ENCODE results near the gene SLFN5. TPM values are rescaled to one million over a fixed set of nuclear protein-coding genes. Genes with fewer than 3 reads are reported as not detected.

Gene SLFN5
- polyA plus RNA-seq, 1 of the 3 experiments (the other 2 are of a cell fraction), result 1.4 TPM

DNA sequence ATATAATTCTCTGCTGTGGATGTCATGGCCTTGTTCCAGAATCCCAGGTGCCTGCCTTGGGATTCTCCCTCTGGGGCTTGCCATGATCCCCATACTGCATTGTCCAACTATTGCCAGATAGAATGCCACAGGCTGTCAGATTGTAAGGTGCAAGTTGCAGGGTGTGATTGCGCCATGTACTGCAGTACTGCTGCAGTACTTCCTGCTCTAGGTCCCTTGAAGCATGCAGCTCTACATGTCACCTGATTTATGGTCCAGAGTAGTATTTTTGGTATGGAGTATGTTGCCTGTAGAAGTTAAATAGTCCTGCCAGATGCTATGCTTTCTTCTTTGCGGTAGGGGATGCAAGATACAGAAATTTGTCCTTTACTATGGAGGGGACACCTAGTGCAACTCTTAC lies 7.0 kb upstream of the SLFN5 start:
- 16% methylated on average over 2 of the region's 2 CpGs for WGBS (ENCODE audit: low lambda C conversion rate)
- Histone ChIP-seq H3K4me1 (ENCODE audit: control insufficient read depth in 1 of 2, insufficient read depth in 2 of 2, low read depth in 1 of 2, low read length in 1 of 2) (no peaks in the 10 kb centered on the region), H3K4me2 (no peak overlapping the region), H3K36me3 (replicated peaks in 1 of 2; ENCODE audit: control insufficient read depth in 1 of 2, insufficient read depth in 2 of 2, low read length in 1 of 2) (no peaks in the 10 kb centered on the region), H3K79me2 (ENCODE audit: insufficient read depth) (no peaks in the 10 kb centered on the region), H3K4me3 (ENCODE audit: low read depth in 2 of 2, low read length in 1 of 2) (no peak overlapping the region), H3K9me3 (no peaks in the 10 kb centered on the region), H4K20me1 (ENCODE audit: insufficient read depth) (no peaks in the 10 kb centered on the region), H2AFZ (ENCODE audit: low read depth) (no peak overlapping the region), H3K9me2 (no peaks in the 10 kb centered on the region), H3K27me3 (ENCODE audit: insufficient read depth) (peaks cover 32% of the 10 kb centered on the region; the same call in 1 of the 2 replicates), H3K9ac (no peak overlapping the region), H3K27ac (ENCODE audit: low read depth in 2 of 2, low read length in 1 of 2) (no peak overlapping the region), H3F3A (replicated peaks; ENCODE audit: insufficient read depth) (no peaks in the 10 kb centered on the region)
- ChIA-PET POLR2A (no interaction called here), CTCF (no interaction called here)
- DNase-seq, result no peak
- TF ChIP-seq JUND (IDR thresholded peaks at IDR 0.05), result no peak
- no peak for TF ChIP-seq RXRA (IDR thresholded peaks at IDR 0.05; ENCODE audit: borderline replicate concordance, low read depth)
- TF ChIP-seq, protein P1, sequence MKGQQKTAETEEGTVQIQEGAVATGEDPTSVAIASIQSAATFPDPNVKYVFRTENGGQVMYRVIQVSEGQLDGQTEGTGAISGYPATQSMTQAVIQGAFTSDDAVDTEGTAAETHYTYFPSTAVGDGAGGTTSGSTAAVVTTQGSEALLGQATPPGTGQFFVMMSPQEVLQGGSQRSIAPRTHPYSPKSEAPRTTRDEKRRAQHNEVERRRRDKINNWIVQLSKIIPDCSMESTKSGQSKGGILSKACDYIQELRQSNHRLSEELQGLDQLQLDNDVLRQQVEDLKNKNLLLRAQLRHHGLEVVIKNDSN (IDR thresholded peaks at IDR 0.05; ENCODE audit: borderline replicate concordance, low read depth), result no peak
- TF ChIP-seq SMC3 (IDR thresholded peaks at IDR 0.05; ENCODE audit: low read depth, low read length), result no peak
- TF ChIP-seq CHD2 (IDR thresholded peaks at IDR 0.05; ENCODE audit: low read length, partially characterized antibody), result no peak
- no peak for TF ChIP-seq TCF12 (IDR thresholded peaks at IDR 0.05)
- no peak for TF ChIP-seq ELF1 (IDR thresholded peaks at IDR 0.05)
- no peak for TF ChIP-seq CTCF (IDR thresholded peaks at IDR 0.05)
- TF ChIP-seq GATA2 (CRISPR knock-in tag; IDR thresholded peaks at IDR 0.05), result no peak
- TF ChIP-seq FOXJ3 (CRISPR knock-in tag; IDR thresholded peaks at IDR 0.05), result no peak
- no peak for TF ChIP-seq MEF2A (IDR thresholded peaks at IDR 0.05; ENCODE audit: borderline replicate concordance, low read depth)
- TF ChIP-seq TEAD4 (IDR thresholded peaks at IDR 0.05; ENCODE audit: borderline replicate concordance, insufficient read depth), result no peak
- no peak for TF ChIP-seq RCOR1 (IDR thresholded peaks at IDR 0.05; ENCODE audit: low read length)
- no peak for TF ChIP-seq USF2 (IDR thresholded peaks at IDR 0.05; ENCODE audit: borderline replicate concordance, low read depth, low read length)
- TF ChIP-seq IRF3 (IDR thresholded peaks at IDR 0.05; ENCODE audit: low read depth, low read length), result no peak
- no peak for TF ChIP-seq MXI1 (IDR thresholded peaks at IDR 0.05; ENCODE audit: low read depth, low read length)
- no peak for TF ChIP-seq GABPA (IDR thresholded peaks at IDR 0.05; ENCODE audit: low read depth)

Measured in SK-N-SH (cell line).